Rectal smooth muscle tissue (tissue), 1 donor: ENCODE measurements around the gene CTSZ.
"Not testable (repeated sequence)": the region's sequence is repeated elsewhere in the genome, so short reads cannot be mapped to it uniquely, and the experiment has no call there.

Experiments
- H3K27ac ChIP-seq: one replicate; pipeline ENCODE4 v1.7.0; 2013; ENCODE audit warnings: low read depth, low read length, inconsistent platforms
- H3K27me3 ChIP-seq: one replicate; pipeline ENCODE4 v1.7.0; 2013; ENCODE audit warnings: low read length; ENCODE audit not compliant: control insufficient read depth, insufficient read depth
- H3K36me3 ChIP-seq: one replicate; pipeline ENCODE4 v1.7.0; 2013; ENCODE audit warnings: low read length; ENCODE audit not compliant: control insufficient read depth, insufficient read depth
- H3K4me1 ChIP-seq: one replicate; pipeline ENCODE4 v1.7.0; 2013; ENCODE audit warnings: low read length; ENCODE audit not compliant: control insufficient read depth, insufficient read depth
- H3K4me3 ChIP-seq: one replicate; pipeline ENCODE4 v1.7.0; 2013; ENCODE audit warnings: low read length
- H3K9ac ChIP-seq: one replicate; pipeline ENCODE4 v1.7.0; 2013; ENCODE audit warnings: low read length

Gene CTSZ

GRCh38 chr20:59016795-59017492 is 9.9 kb upstream of the CTSZ start:
- H3K9ac ChIP-seq, result no peak overlapping the region
- no peaks in the 10 kb centered on the region for H3K36me3 ChIP-seq
- H3K4me1 ChIP-seq, result no peaks in the 10 kb centered on the region
- H3K27me3 ChIP-seq, result no peaks in the 10 kb centered on the region
- H3K4me3 ChIP-seq, result no peak overlapping the region
- H3K27ac ChIP-seq, result no peak overlapping the region

DNA sequence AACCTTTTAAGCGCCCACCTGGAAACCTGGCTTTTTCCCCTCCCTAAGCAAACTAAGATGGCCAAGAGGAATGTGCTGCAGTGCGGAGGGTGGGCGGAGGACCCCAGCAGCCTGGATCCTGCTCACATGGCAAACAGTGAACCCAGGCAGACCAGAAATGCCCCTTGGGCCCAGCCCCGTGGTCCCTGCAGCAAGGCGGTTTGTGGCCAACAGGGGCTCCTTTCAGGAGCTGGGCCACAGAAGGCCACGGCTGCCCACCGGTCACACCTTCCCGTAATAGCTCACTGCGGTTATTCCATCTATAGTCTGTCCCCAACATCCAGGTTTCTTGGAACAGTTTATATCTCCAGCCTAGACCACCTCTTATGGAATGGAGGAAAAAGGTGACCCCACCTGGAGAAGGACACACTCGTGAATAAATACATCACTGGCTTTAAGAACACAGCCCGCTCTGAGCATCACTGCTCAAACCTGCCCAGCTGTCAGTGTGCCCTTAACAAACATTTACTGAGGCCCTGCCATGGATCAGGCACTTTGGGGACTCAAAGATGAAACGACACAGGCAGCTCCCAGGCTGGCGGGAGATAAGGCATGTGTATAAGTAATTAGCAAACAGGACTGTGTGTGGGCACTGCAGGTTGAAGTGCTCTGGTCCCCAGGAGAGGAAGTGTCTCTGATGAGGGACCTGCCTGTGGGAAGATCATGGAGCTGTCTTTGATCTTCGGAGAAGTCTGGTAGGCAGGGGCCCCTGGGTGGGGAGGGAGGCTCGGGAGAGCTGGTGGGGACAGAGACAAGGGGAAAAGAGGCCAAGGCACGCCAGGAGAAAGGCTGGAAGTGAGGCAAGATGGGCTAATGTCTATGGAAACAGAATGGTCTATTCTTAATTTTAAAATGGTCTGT is 9.0 kb upstream of the CTSZ start:
- no peaks in the 10 kb centered on the region for H3K4me1 ChIP-seq
- no peak overlapping the region for H3K9ac ChIP-seq
- H3K4me3 ChIP-seq, result no peak overlapping the region
- H3K27ac ChIP-seq, result no peak overlapping the region
- H3K36me3 ChIP-seq, result no peaks in the 10 kb centered on the region
- no peaks in the 10 kb centered on the region for H3K27me3 ChIP-seq

DNA sequence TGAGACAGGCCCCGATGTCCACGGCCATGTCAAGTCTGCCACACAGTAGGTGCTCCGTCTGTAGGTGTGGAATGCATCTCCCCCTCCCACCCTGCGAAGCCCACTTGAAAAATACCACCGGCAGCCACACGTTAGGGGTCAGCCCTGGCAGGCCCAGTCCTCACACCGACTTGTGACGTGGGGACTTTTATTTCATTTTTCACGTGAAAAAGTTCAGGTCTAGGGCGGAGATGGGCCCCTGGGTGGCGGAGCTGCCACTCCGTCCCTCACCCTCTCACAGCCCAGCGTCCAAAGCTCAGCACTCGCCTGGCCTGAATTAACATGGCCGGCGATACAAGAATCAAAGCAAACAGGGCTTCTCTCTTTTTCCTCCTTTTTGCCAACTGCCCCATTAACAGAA is 8.4 kb upstream of the CTSZ start:
- H3K4me3 ChIP-seq, result no peak overlapping the region
- no peaks in the 10 kb centered on the region for H3K4me1 ChIP-seq
- no peaks in the 10 kb centered on the region for H3K36me3 ChIP-seq
- H3K27ac ChIP-seq, result no peak overlapping the region
- H3K27me3 ChIP-seq, result no peaks in the 10 kb centered on the region
- no peak overlapping the region for H3K9ac ChIP-seq

DNA sequence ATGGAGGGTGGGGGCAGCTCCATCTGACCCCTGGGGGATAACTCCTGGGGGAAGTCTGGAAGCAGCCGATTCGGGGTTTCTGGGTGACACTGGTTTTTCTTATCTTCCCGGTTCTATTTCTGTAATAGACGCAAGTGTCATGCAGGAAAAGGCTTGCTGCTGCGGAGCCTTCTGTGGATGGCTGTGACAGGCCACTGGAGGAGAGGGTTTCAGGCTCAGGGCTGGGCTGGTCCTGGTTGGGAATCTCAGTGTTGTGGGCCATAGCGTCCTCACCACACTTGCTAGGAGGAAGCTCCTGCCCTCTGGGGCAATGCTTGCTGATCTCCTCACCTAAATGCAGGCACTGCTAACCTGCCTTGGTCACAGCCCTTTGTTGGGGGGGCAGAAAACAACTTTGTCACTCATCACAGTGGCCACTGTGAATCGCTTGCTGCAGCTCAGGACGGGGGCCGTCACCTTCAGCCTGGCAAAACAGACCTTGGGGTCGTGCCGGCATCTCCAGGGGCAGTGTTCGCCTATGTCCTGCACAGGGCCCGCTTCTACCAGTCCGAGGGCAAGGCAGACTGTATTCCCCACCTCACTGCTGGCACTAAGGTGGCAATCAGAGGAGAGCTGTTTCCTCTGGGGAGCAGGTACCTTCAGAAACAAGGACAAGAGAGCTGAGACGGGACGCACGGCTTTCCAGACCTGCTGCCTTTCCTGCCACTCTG is 7.8 kb upstream of the CTSZ start:
- Histone ChIP-seq H3K36me3 (no peaks in the 10 kb centered on the region), H3K27ac (no peak overlapping the region), H3K27me3 (no peaks in the 10 kb centered on the region), H3K9ac (no peak overlapping the region), H3K4me1 (no peaks in the 10 kb centered on the region), H3K4me3 (no peak overlapping the region)

- H3K4me1 ChIP-seq, result no peaks in the 10 kb centered on the region
- no peaks in the 10 kb centered on the region for H3K36me3 ChIP-seq
- no peaks in the 10 kb centered on the region for H3K27me3 ChIP-seq
- no peak overlapping the region for H3K4me3 ChIP-seq
- no peak overlapping the region for H3K9ac ChIP-seq
- no peak overlapping the region for H3K27ac ChIP-seq
Observed at GRCh38 chr20:59013959-59014608, 7.0 kb upstream of the CTSZ start.

DNA sequence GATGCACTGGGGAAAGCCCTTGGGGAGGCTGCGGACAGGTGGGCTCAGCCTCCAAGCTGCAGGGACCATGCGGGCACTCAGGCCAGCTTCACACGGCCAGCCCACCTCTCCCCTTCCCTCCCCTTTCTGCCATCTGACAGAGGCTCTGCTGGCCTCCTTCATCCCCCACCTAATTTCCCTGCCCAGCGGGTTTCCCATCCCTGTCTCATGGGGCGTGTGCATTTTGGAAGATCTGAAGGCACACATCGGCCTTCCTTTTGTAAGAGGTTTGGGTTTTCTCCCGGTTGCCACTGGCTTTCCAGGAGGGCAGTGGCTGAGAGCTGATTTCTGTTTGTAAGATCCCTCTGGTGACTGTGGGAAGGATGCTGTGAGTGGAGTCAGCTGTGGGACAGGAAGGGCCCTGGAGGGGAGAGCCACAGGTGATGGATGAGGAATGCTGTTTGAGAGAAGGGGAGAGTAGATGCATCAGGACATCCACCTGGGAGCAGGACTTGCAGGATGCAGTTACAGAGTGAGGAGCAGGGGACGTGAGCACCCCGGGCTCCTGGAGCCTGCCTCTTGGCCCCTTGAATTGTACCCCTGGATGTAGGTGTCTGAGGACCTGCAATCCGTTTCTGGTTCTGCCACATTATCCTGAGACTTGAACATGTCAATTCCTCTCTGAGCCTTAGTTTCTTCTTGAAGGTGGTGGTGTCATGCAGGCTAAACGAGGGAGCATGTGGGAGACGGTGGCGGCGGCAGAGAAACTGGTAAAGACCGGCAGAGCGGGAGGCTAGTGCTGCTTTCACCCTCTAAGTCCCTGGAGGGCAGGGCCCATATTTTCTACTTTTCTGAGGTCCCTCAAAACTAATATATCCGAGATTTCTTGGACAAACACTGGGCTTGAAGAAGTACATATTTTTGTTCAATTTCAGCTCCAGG is 6.2 kb upstream of the CTSZ start:
- Histone ChIP-seq H3K27ac (no peak overlapping the region), H3K36me3 (no peaks in the 10 kb centered on the region), H3K9ac (no peak overlapping the region), H3K4me1 (no peaks in the 10 kb centered on the region), H3K4me3 (no peak overlapping the region), H3K27me3 (no peaks in the 10 kb centered on the region)

DNA sequence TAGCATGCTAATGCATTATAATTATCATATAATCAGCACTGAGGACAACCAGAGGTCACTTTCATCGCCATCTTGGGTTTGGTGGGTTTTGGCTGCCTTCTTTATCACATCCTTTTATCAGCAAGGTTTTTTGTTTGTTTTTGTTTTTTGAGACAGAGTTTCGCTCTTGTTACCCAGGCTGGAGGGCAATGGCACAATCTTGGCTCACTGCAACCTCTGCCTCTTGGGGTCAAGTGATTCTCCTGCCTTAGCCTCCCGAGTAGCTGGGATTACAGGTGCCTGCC is 4.8 kb upstream of the CTSZ start:
- not testable (repeated sequence) for H3K36me3 ChIP-seq, H3K4me1 ChIP-seq, H3K27me3 ChIP-seq, H3K4me3 ChIP-seq, H3K9ac ChIP-seq, H3K27ac ChIP-seq

DNA sequence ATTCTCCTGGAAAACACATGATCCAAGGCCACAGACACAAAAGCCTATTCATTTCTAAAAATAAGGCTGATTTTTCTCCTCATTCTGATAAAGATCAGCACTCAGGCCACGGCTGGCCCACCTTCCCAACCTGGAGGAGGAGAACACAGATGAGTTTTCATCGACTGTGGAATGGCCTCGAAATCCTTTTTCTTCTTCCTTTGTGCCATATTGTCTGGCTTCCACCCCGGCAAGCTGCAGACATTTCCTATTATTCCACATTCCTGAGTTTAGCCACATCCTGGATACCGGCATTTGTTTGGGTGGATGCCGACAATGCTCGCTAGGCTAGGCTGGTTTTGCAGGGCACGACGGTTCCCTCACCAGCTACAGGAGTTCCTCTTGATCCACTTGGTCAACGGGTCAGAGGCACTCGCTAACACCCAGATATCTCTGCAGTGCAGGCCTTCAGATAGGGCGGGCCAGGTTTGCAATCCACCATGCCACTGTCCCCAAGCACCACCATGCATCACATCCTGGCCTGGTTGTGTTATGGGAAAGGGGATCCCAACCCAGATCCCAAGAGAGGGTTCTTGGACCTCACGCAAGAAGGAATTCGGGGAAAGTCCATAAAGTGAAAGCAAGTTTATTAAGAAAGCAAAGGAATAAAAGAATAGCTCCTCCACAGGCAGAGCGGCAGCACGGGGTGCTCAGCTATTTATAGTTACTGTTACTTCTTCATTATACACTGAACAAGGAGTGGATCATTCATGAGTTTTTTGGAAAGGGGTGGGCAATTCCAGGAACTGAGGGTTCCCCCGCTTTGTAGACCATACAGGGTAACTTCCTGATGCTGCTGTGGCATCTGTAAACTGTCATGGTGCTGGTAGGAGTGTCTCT is 4.2 kb upstream of the CTSZ start:
- H3K27me3 ChIP-seq, result no peaks in the 10 kb centered on the region
- H3K27ac ChIP-seq, result no peak overlapping the region
- no peak overlapping the region for H3K4me3 ChIP-seq
- H3K9ac ChIP-seq, result no peak overlapping the region
- peaks cover 1% of the 10 kb centered on the region for H3K4me1 ChIP-seq
- no peaks in the 10 kb centered on the region for H3K36me3 ChIP-seq

GRCh38 chr20:59010321-59010994 is 3.4 kb upstream of the CTSZ start:
- H3K27ac ChIP-seq, result no peak overlapping the region
- peaks cover 8% of the 10 kb centered on the region for H3K4me1 ChIP-seq
- no peak overlapping the region for H3K4me3 ChIP-seq
- H3K36me3 ChIP-seq, result no peaks in the 10 kb centered on the region
- H3K9ac ChIP-seq, result no peak overlapping the region
- H3K27me3 ChIP-seq, result no peaks in the 10 kb centered on the region

DNA sequence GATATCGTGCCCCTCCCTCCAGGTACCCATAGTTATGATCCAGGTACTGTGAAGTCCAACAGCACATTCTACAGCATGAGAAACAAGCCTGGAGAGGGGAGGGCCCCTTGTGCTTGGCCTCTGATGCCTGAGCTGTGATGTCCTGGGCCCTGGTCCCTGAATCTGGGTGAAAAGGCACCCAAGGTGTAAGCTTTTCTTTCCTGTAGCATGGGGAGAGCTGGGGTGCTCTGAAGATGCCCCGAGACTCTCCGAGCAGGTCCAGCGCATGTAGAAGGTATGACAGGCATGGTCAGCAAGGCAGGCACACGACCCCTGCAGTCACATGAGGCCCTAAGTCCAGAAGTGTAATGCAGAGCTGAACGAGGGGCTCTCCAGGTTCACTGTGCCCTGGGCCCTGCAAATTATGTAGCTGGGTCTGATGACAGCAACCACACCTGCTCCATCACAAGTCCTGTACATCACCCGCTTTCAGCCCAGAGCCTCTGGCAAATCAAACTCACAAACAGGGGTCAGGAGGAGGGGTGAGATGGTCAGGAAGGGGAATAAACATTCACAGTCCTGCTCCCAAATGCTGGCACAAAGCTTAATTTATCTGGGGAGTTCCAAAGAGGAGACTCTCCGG is 1.8 kb upstream of the CTSZ start:
- H3K27me3 ChIP-seq, result no peaks in the 10 kb centered on the region
- peaks cover 12% of the 10 kb centered on the region for H3K4me1 ChIP-seq
- H3K4me3 ChIP-seq, result no peak overlapping the region
- no peak overlapping the region for H3K27ac ChIP-seq
- peaks cover 1% of the 10 kb centered on the region for H3K36me3 ChIP-seq
- H3K9ac ChIP-seq, result no peak overlapping the region
